ENCODE results near the gene CATSPERZ.
"Not testable (repeated sequence)": the region's sequence is repeated elsewhere in the genome, so short reads cannot be mapped to it uniquely, and the experiment has no call there.

The CATSPERZ gene

GRCh38 chr11:64306876-64307622 lies 6.9 kb downstream of the CATSPERZ start:
- H3K9me2 ChIP-seq (replicated peaks; ENCODE audit: low read depth, low read length), result no peaks in the 10 kb centered on the region
- peak overlapping the region; percentile 88 for H3K9ac ChIP-seq (ENCODE audit: low read depth, low read length, poor library complexity, severe bottlenecking)
- no peaks in the 10 kb centered on the region for H3K27me3 ChIP-seq (ENCODE audit: insufficient read depth, low read length, poor library complexity, severe bottlenecking)
- H3K4me2 ChIP-seq (ENCODE audit: low read depth, low read length, poor library complexity, severe bottlenecking), result peak overlapping the region; percentile 93
- 0 out of 2 replicates have a peak, but pooled peaks cover 3% of the 10 kb centered on the region for H3F3A ChIP-seq (ENCODE audit: low read depth)
- peak overlapping the region; percentile 96 for H3K4me3 ChIP-seq (ENCODE audit: low read length, poor library complexity, severe bottlenecking)
- peaks cover 21% of the 10 kb centered on the region for H4K20me1 ChIP-seq (ENCODE audit: insufficient read depth, low read length, poor library complexity, severe bottlenecking)
- TF ChIP-seq EZH2phosphoT487 (IDR thresholded peaks at IDR 0.05; ENCODE audit: borderline replicate concordance), result no peak
- TF ChIP-seq, protein P1, sequence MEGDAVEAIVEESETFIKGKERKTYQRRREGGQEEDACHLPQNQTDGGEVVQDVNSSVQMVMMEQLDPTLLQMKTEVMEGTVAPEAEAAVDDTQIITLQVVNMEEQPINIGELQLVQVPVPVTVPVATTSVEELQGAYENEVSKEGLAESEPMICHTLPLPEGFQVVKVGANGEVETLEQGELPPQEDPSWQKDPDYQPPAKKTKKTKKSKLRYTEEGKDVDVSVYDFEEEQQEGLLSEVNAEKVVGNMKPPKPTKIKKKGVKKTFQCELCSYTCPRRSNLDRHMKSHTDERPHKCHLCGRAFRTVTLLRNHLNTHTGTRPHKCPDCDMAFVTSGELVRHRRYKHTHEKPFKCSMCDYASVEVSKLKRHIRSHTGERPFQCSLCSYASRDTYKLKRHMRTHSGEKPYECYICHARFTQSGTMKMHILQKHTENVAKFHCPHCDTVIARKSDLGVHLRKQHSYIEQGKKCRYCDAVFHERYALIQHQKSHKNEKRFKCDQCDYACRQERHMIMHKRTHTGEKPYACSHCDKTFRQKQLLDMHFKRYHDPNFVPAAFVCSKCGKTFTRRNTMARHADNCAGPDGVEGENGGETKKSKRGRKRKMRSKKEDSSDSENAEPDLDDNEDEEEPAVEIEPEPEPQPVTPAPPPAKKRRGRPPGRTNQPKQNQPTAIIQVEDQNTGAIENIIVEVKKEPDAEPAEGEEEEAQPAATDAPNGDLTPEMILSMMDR (conservative IDR thresholded peaks at IDR 0.05; ENCODE audit: low read length), result no peak
- peaks cover 18% of the 10 kb centered on the region for H3K4me1 ChIP-seq (ENCODE audit: insufficient read depth, low read length, poor library complexity, severe bottlenecking)
- no peak overlapping the region for H2AFZ ChIP-seq (ENCODE audit: low read length)
- H3K79me2 ChIP-seq (ENCODE audit: insufficient read depth, low read length), result peaks cover 34% of the 10 kb centered on the region
- H3K9me3 ChIP-seq (ENCODE audit: insufficient read depth, low read depth, low read length), result no peaks in the 10 kb centered on the region
- no peaks in the 10 kb centered on the region for H3K36me3 ChIP-seq (ENCODE audit: insufficient read depth, low read length)

DNA sequence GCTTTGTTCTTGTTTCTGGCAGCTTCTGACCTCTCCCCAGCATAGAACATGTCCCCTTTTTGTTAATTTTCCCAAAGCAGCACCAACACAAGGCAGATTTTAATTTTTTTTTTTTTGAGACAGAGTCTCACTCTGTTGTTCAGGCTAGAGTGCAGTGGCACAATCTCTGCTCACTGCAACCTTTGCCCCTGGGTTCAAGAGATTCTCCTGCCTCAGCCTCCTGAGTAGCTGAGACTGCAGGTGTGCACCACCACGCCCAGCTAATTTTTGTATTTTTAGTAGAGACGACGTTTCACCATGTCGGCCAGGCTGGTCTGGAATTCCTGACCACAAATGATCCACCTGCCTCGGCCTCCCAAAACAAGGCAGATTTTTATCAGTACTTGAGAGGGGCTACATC lies 7.6 kb downstream of the CATSPERZ start:
- H3K9me3 ChIP-seq (ENCODE audit: insufficient read depth, low read depth, low read length); H2AFZ ChIP-seq (ENCODE audit: low read length); H3K9me2 ChIP-seq (replicated peaks; ENCODE audit: low read depth, low read length); H3K36me3 ChIP-seq (ENCODE audit: insufficient read depth, low read length); H3K9ac ChIP-seq (ENCODE audit: low read depth, low read length, poor library complexity, severe bottlenecking); H3F3A ChIP-seq (ENCODE audit: low read depth); H3K27me3 ChIP-seq (ENCODE audit: insufficient read depth, low read length, poor library complexity, severe bottlenecking): not testable (repeated sequence)
- peak overlapping the region; percentile 96 for H3K4me3 ChIP-seq (ENCODE audit: low read length, poor library complexity, severe bottlenecking)
- H4K20me1 ChIP-seq (ENCODE audit: insufficient read depth, low read length, poor library complexity, severe bottlenecking), result peaks cover 21% of the 10 kb centered on the region
- peaks cover 37% of the 10 kb centered on the region for H3K79me2 ChIP-seq (ENCODE audit: insufficient read depth, low read length)
- peak overlapping the region; percentile 93 for H3K4me2 ChIP-seq (ENCODE audit: low read depth, low read length, poor library complexity, severe bottlenecking)
- peaks cover 18% of the 10 kb centered on the region for H3K4me1 ChIP-seq (ENCODE audit: insufficient read depth, low read length, poor library complexity, severe bottlenecking)

GRCh38 chr11:64312947-64313346 lies 12.8 kb downstream of the CATSPERZ start:
- peaks cover 12% of the 10 kb centered on the region for H4K20me1 ChIP-seq (ENCODE audit: insufficient read depth, low read length, poor library complexity, severe bottlenecking)
- TF ChIP-seq EZH2phosphoT487 (IDR thresholded peaks at IDR 0.05; ENCODE audit: borderline replicate concordance), result no peak
- TF ChIP-seq, protein P1 (conservative IDR thresholded peaks at IDR 0.05; ENCODE audit: low read length), result no peak

More at GRCh38 chr11:64312947-64313346, 12.8 kb downstream of the CATSPERZ start:
- Histone ChIP-seq H3K9me2 (replicated peaks; ENCODE audit: low read depth, low read length) (no peaks in the 10 kb centered on the region), H3K9ac (ENCODE audit: low read depth, low read length, poor library complexity, severe bottlenecking) (no peak overlapping the region), H3K9me3 (ENCODE audit: insufficient read depth, low read depth, low read length) (no peaks in the 10 kb centered on the region), H3K4me1 (ENCODE audit: insufficient read depth, low read length, poor library complexity, severe bottlenecking) (no peaks in the 10 kb centered on the region), H3K27me3 (ENCODE audit: insufficient read depth, low read length, poor library complexity, severe bottlenecking) (no peaks in the 10 kb centered on the region), H2AFZ (ENCODE audit: low read length) (no peak overlapping the region), H3K79me2 (ENCODE audit: insufficient read depth, low read length) (peaks cover 38% of the 10 kb centered on the region), H3K4me3 (ENCODE audit: low read length, poor library complexity, severe bottlenecking) (no peak overlapping the region), H3K4me2 (ENCODE audit: low read depth, low read length, poor library complexity, severe bottlenecking) (no peak overlapping the region), H3F3A (ENCODE audit: low read depth) (peaks cover 7% of the 10 kb centered on the region; the same call in 1 of the 2 replicates), H3K36me3 (ENCODE audit: insufficient read depth, low read length) (peaks cover 7% of the 10 kb centered on the region; the same call in 1 of the 2 replicates)
